Prostate gland (tissue), 2 donors: ENCODE data around the gene IGF2.

ENCODE experiments used
- CTCF ChIP-seq, 4 experiments: fragments of 200-600 bp in 2 of 4; fragments of 450-650 bp in 2 of 4; sonication (generic) in 2 of 4; IDR thresholded peaks; 1 replicate in 3 of 4; 2 replicates in 1 of 4; pipeline ENCODE4 v1.5.1; 2016 to 2019; ENCODE audit warnings: antibody characterized with exemption in 4 of 4, mild to moderate bottlenecking in 2 of 4, moderate library complexity in 2 of 4
- POLR2A ChIP-seq: fragments of 450-650 bp; IDR thresholded peaks from one replicate; pipeline ENCODE4 v1.6.1; 2016; ENCODE audit warnings: antibody characterized with exemption, mild to moderate bottlenecking
- POLR2AphosphoS5 ChIP-seq: sonication (generic); formaldehyde crosslinking; IDR thresholded peaks from one replicate; pipeline ENCODE4 v1.6.1; 2017; ENCODE audit warnings: antibody characterized with exemption

- TF ChIP-seq CTCF (IDR thresholded peaks at IDR 0.05) (no peak), POLR2AphosphoS5 (no peak), POLR2A (no peak)
Observed at GRCh38 chr11:2182075-2182474, 42.9 kb upstream of the IGF2 start.
